Activated T-cell treated with anti-CD3 and anti-CD28 coated beads, Interleukin-2, amount 50 U/mL, for 72 hours (primary cell): ENCODE results near the gene NUP85. TPM values are rescaled to one million over a fixed set of nuclear protein-coding genes. Genes with fewer than 3 reads are reported as not detected.
"Not testable (repeated sequence)": the region's sequence is repeated elsewhere in the genome, so short reads cannot be mapped to it uniquely, and the experiment has no call there.

Experiments
- ATAC-seq, 2 donors: fragments of 150-1000 bp; cut with Tn5 transposase; replicated peaks in 1 of 2; 2 replicates each; pipeline ENCODE4 v1.10.0; 2021; ENCODE audit warnings: moderate library complexity in 2 of 2, mild to moderate bottlenecking in 1 of 2
- DNase-seq, 2 donors: peaks; one replicate each; pipeline ENCODE4 v3.0.0; 2021 to 2022; ENCODE audit warnings: mixed read lengths in 1 of 2
- H3K27ac Mint-ChIP-seq: one replicate; pipeline ENCODE4 v1.8.0; 2022; ENCODE audit warnings: mild to moderate bottlenecking, moderate library complexity, mixed read lengths
- H3K27me3 Mint-ChIP-seq: one replicate; pipeline ENCODE4 v1.8.0; 2022; ENCODE audit warnings: low read depth, mixed read lengths
- H3K36me3 Mint-ChIP-seq, 2 donors: one replicate each; pipeline ENCODE4 v1.8.0; 2022; ENCODE audit warnings: mixed read lengths in 2 of 2, mild to moderate bottlenecking in 1 of 2; ENCODE audit not compliant: insufficient read depth in 2 of 2
- H3K4me1 Mint-ChIP-seq: one replicate; pipeline ENCODE4 v1.8.0; 2022; ENCODE audit warnings: low read depth, mixed read lengths
- H3K4me3 Mint-ChIP-seq, 2 donors: one replicate each; pipeline ENCODE4 v1.8.0; 2022; ENCODE audit warnings: mild to moderate bottlenecking in 2 of 2, mixed read lengths in 2 of 2, moderate library complexity in 2 of 2
- H3K9me3 Mint-ChIP-seq, 2 donors: one replicate each; pipeline ENCODE4 v1.8.0; 2022; ENCODE audit warnings: mixed read lengths in 2 of 2
- total RNA-seq, 2 donors: library from RNA; stranded (reverse); gene quantifications; one replicate each; pipeline ENCODE4 v1.2.3, GENCODE V29; 2022

Gene NUP85
- total RNA-seq, 2 donors from 2014 or later: 88.3 to 114 TPM

- Mint-ChIP-seq H3K4me3 (peak overlapping the region; percentile 90 to 99), H3K27me3 (no peaks in the 10 kb centered on the region), H3K36me3 (peaks cover 7 to 17% of the 10 kb centered on the region in 2 donors), H3K27ac (peak overlapping the region; percentile 99), H3K4me1 (peaks cover 43% of the 10 kb centered on the region), H3K9me3 (no peaks in the 10 kb centered on the region)
- ATAC-seq (no peak), DNase-seq (peak; percentile 32 to 36)
These were observed 23.7 kb upstream of the NUP85 start for GRCh38 chr17:75181608-75182318.

GRCh38 chr17:75182319-75182568, 23.2 kb upstream of the NUP85 start:
- H3K27me3 Mint-ChIP-seq: no peaks in the 10 kb centered on the region
- H3K27ac Mint-ChIP-seq: no peak overlapping the region
- H3K4me1 Mint-ChIP-seq: peaks cover 42% of the 10 kb centered on the region
- DNase-seq (no peak), ATAC-seq (peak; percentile 2 to 3)
- no peaks in the 10 kb centered on the region for H3K9me3 Mint-ChIP-seq
- peaks cover 7 to 16% of the 10 kb centered on the region in 2 donors for H3K36me3 Mint-ChIP-seq
- H3K4me3 Mint-ChIP-seq: peak overlapping the region; percentile 90 to 99

- Mint-ChIP-seq H3K27ac (peak within 1 kb of the TSS; percentile 99), H3K27me3 (no peaks in the 10 kb centered on the region), H3K4me3 (peak within 1 kb of the TSS; percentile 90 to 99), H3K9me3 (no peaks in the 10 kb centered on the region), H3K36me3 (peaks cover 7 to 16% of the 10 kb centered on the region in 2 donors), H3K4me1 (peaks cover 42% of the 10 kb centered on the region)
- DNase-seq (peak; percentile 93 to 98), ATAC-seq (peak; percentile 84 to 85)
These were observed 22.7 kb upstream of the NUP85 start, which contains the start of gene SUMO2 for GRCh38 chr17:75182569-75183436. Gene SUMO2 (minus strand): TSS chr17:75182959. CDS start chr17:75182834, 125 bp downstream.

GRCh38 chr17:75183999-75184884, 21.2 kb upstream of the NUP85 start:
- no peaks in the 10 kb centered on the region for H3K9me3 Mint-ChIP-seq
- no peaks in the 10 kb centered on the region for H3K27me3 Mint-ChIP-seq
- ATAC-seq (no peak), DNase-seq (no peak)
- peaks cover 7 to 13% of the 10 kb centered on the region in 2 donors for H3K36me3 Mint-ChIP-seq
- peak overlapping the region; percentile 89 for H3K27ac Mint-ChIP-seq
- peak overlapping the region; percentile 74 to 82 for H3K4me3 Mint-ChIP-seq
- peaks cover 46% of the 10 kb centered on the region for H3K4me1 Mint-ChIP-seq

- no peak overlapping the region for H3K27ac Mint-ChIP-seq
- no peak for ATAC-seq
- H3K9me3 Mint-ChIP-seq: no peaks in the 10 kb centered on the region
- no peaks in the 10 kb centered on the region for H3K27me3 Mint-ChIP-seq
- no peak for DNase-seq
- peaks cover 24% of the 10 kb centered on the region for H3K4me1 Mint-ChIP-seq
- peaks cover under 1 to 3% of the 10 kb centered on the region in 2 donors for H3K36me3 Mint-ChIP-seq
- no peak overlapping the region for H3K4me3 Mint-ChIP-seq
These were observed 16.9 kb upstream of the NUP85 start for GRCh38 chr17:75188614-75189013.

- H3K27me3 Mint-ChIP-seq: no peaks in the 10 kb centered on the region
These were observed 13.9 kb upstream of the NUP85 start for GRCh38 chr17:75191584-75191983.

GRCh38 chr17:75194879-75195278, 10.6 kb upstream of the NUP85 start:
- Mint-ChIP-seq H3K4me1 (no peaks in the 10 kb centered on the region), H3K27me3 (no peaks in the 10 kb centered on the region), H3K4me3 (no peak overlapping the region), H3K36me3 (no peaks in the 10 kb centered on the region), H3K27ac (no peak overlapping the region), H3K9me3 (no peaks in the 10 kb centered on the region)
- no peak for DNase-seq
- ATAC-seq: no peak

More at GRCh38 chr17:75191584-75191983, 13.9 kb upstream of the NUP85 start:
- peaks cover 13% of the 10 kb centered on the region for H3K4me1 Mint-ChIP-seq
- no peaks in the 10 kb centered on the region for H3K9me3 Mint-ChIP-seq
- H3K36me3 Mint-ChIP-seq: no peaks in the 10 kb centered on the region
- DNase-seq (no peak), ATAC-seq (no peak)
- H3K4me3 Mint-ChIP-seq: no peak overlapping the region
- no peak overlapping the region for H3K27ac Mint-ChIP-seq

- Mint-ChIP-seq H3K27ac (no peak overlapping the region), H3K27me3 (no peaks in the 10 kb centered on the region), H3K4me3 (no peak overlapping the region), H3K36me3 (no peaks in the 10 kb centered on the region), H3K9me3 (no peaks in the 10 kb centered on the region), H3K4me1 (peaks cover 11% of the 10 kb centered on the region)
- no peak for DNase-seq
- ATAC-seq: no peak
These were observed 5.4 kb upstream of the NUP85 start for GRCh38 chr17:75199886-75200618.

- no peaks in the 10 kb centered on the region for H3K27me3 Mint-ChIP-seq
- peaks cover 40% of the 10 kb centered on the region for H3K4me1 Mint-ChIP-seq
- H3K27ac Mint-ChIP-seq: peak overlapping the region; percentile 97
- H3K4me3 Mint-ChIP-seq: peak overlapping the region; percentile 88 to 92
- H3K36me3 Mint-ChIP-seq: peaks cover 5 to 15% of the 10 kb centered on the region in 2 donors
- H3K9me3 Mint-ChIP-seq: no peaks in the 10 kb centered on the region
- ATAC-seq: peak in 1 of 2 donors; percentile 13
- DNase-seq: no peak
These were observed 299 bp downstream of the NUP85 start for GRCh38 chr17:75205793-75206163.

GRCh38 chr17:75207050-75207407, 1.6 kb downstream of the NUP85 start:
- Mint-ChIP-seq H3K4me1 (peaks cover 34% of the 10 kb centered on the region), H3K4me3 (peak overlapping the region; percentile 88 to 92), H3K27ac (peak overlapping the region; percentile 97), H3K36me3 (peaks cover 7 to 20% of the 10 kb centered on the region in 2 donors)
- ATAC-seq, H3K9me3 Mint-ChIP-seq, H3K27me3 Mint-ChIP-seq, DNase-seq: not testable (repeated sequence)

- H3K4me1 Mint-ChIP-seq: peaks cover 34% of the 10 kb centered on the region
- H3K36me3 Mint-ChIP-seq: peaks cover 7 to 20% of the 10 kb centered on the region in 2 donors
- no peak for ATAC-seq
- DNase-seq: no peak
- H3K4me3 Mint-ChIP-seq: no peak overlapping the region
- peak overlapping the region; percentile 42 for H3K27ac Mint-ChIP-seq
- no peaks in the 10 kb centered on the region for H3K9me3 Mint-ChIP-seq
- no peaks in the 10 kb centered on the region for H3K27me3 Mint-ChIP-seq
These were observed 2.3 kb downstream of the NUP85 start for GRCh38 chr17:75207760-75208159.

GRCh38 chr17:75208161-75208560, 2.7 kb downstream of the NUP85 start:
- no peak for ATAC-seq

More at GRCh38 chr17:75208161-75208560, 2.7 kb downstream of the NUP85 start:
- H3K4me3 Mint-ChIP-seq: no peak overlapping the region
- H3K27me3 Mint-ChIP-seq: no peaks in the 10 kb centered on the region
- H3K27ac Mint-ChIP-seq: peak overlapping the region; percentile 42
- H3K36me3 Mint-ChIP-seq: peaks cover 10 to 20% of the 10 kb centered on the region in 2 donors
- no peak for DNase-seq
- peaks cover 34% of the 10 kb centered on the region for H3K4me1 Mint-ChIP-seq
- H3K9me3 Mint-ChIP-seq: no peaks in the 10 kb centered on the region
